PFSK-1 (cell line): ENCODE results near the gene PIK3AP1.

Experiments
- FOXP2 ChIP-seq: optimal IDR thresholded peaks from 2 replicates; pipeline ENCODE3; 2011; ENCODE audit warnings: borderline replicate concordance, control low read depth, inconsistent platforms; ENCODE audit not compliant: insufficient read depth; ENCODE audit errors: extremely low read length, extremely low read depth
- POLR2AphosphoS5 ChIP-seq: IDR thresholded peaks from 2 replicates; pipeline ENCODE4 v1.6.1; 2012; ENCODE audit warnings: low read depth, mild to moderate bottlenecking, control low read depth, low read length, moderate library complexity
- SIN3A ChIP-seq: IDR thresholded peaks from 2 replicates; pipeline ENCODE4 v1.6.1; 2012; ENCODE audit warnings: mild to moderate bottlenecking, low read length, moderate library complexity, borderline replicate concordance; ENCODE audit not compliant: insufficient read depth
- TAF1 ChIP-seq: IDR thresholded peaks from 2 replicates; pipeline ENCODE4 v1.6.1; 2012; ENCODE audit warnings: low read length, control low read depth, borderline replicate concordance; ENCODE audit not compliant: insufficient read depth
- TF ChIP-seq, protein P1 (sequence below), 2 experiments: IDR thresholded peaks; 2 replicates each; pipeline versions ENCODE4 v1.6.1 to v1.8.0; 2011 to 2012; ENCODE audit warnings: low read depth in 2 of 2, low read length in 2 of 2, control low read depth in 1 of 2, inconsistent platforms in 1 of 2, mild to moderate bottlenecking in 1 of 2, moderate library complexity in 1 of 2; ENCODE audit not compliant: insufficient read depth in 1 of 2

The PIK3AP1 gene

GRCh38 chr10:96683065-96683464 lies 37.2 kb downstream of the PIK3AP1 start:
- TF ChIP-seq SIN3A (no peak), FOXP2 (no peak), TAF1 (no peak), POLR2AphosphoS5 (no peak)
- TF ChIP-seq, protein P1, sequence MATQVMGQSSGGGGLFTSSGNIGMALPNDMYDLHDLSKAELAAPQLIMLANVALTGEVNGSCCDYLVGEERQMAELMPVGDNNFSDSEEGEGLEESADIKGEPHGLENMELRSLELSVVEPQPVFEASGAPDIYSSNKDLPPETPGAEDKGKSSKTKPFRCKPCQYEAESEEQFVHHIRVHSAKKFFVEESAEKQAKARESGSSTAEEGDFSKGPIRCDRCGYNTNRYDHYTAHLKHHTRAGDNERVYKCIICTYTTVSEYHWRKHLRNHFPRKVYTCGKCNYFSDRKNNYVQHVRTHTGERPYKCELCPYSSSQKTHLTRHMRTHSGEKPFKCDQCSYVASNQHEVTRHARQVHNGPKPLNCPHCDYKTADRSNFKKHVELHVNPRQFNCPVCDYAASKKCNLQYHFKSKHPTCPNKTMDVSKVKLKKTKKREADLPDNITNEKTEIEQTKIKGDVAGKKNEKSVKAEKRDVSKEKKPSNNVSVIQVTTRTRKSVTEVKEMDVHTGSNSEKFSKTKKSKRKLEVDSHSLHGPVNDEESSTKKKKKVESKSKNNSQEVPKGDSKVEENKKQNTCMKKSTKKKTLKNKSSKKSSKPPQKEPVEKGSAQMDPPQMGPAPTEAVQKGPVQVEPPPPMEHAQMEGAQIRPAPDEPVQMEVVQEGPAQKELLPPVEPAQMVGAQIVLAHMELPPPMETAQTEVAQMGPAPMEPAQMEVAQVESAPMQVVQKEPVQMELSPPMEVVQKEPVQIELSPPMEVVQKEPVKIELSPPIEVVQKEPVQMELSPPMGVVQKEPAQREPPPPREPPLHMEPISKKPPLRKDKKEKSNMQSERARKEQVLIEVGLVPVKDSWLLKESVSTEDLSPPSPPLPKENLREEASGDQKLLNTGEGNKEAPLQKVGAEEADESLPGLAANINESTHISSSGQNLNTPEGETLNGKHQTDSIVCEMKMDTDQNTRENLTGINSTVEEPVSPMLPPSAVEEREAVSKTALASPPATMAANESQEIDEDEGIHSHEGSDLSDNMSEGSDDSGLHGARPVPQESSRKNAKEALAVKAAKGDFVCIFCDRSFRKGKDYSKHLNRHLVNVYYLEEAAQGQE (IDR thresholded peaks at IDR 0.05; ENCODE audit: insufficient read depth in 1 of 2, low read depth in 2 of 2, low read length in 2 of 2) = no peak

DNA sequence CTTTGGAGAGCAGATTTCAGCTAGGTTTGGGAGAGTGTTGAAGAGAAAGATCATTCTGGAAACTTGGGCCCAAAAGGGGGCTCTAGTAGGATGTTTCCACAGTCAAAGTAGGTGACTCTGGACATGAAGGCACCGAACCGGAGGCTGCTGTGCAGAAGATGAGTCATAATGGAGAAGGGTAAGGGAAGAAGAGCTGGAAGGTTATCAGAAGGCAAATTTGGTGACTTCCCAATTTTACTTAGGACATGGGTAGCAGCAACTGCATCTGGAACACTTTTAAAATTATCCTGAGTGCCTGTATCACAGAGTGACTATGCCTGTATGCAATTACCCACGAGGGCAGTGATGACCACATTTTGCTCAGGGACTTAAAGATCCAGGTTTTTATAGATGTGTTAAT lies 38.8 kb downstream of the PIK3AP1 start:
- TF ChIP-seq, protein P1 (IDR thresholded peaks at IDR 0.05; ENCODE audit: insufficient read depth in 1 of 2, low read depth in 2 of 2, low read length in 2 of 2) = no peak
- no peak for TF ChIP-seq SIN3A
- no peak for TF ChIP-seq FOXP2
- TF ChIP-seq TAF1 = no peak
- TF ChIP-seq POLR2AphosphoS5 = no peak

DNA sequence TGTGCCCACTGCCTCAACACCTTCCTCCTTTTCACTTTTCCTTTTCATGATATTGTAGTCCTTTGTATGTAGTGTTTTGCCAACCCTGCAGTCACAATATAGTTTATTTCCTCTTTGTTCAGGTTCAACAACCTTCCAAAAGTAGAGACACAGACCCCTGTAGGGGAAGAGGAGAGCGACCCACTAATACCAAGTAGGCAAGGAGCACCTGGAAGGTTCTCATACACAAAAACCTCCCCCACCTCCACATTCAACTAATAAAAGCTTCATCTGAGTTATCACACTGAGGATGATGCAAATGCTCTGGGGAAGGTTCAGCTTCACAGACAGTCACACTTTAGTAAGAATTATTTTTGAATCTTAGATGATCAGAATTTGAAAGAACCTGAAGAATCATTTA lies 41.6 kb downstream of the PIK3AP1 start:
- TF ChIP-seq, protein P1 (IDR thresholded peaks at IDR 0.05; ENCODE audit: insufficient read depth in 1 of 2, low read depth in 2 of 2, low read length in 2 of 2) = no peak
- TF ChIP-seq TAF1 = no peak
- TF ChIP-seq SIN3A = no peak
- no peak for TF ChIP-seq FOXP2
- no peak for TF ChIP-seq POLR2AphosphoS5

DNA sequence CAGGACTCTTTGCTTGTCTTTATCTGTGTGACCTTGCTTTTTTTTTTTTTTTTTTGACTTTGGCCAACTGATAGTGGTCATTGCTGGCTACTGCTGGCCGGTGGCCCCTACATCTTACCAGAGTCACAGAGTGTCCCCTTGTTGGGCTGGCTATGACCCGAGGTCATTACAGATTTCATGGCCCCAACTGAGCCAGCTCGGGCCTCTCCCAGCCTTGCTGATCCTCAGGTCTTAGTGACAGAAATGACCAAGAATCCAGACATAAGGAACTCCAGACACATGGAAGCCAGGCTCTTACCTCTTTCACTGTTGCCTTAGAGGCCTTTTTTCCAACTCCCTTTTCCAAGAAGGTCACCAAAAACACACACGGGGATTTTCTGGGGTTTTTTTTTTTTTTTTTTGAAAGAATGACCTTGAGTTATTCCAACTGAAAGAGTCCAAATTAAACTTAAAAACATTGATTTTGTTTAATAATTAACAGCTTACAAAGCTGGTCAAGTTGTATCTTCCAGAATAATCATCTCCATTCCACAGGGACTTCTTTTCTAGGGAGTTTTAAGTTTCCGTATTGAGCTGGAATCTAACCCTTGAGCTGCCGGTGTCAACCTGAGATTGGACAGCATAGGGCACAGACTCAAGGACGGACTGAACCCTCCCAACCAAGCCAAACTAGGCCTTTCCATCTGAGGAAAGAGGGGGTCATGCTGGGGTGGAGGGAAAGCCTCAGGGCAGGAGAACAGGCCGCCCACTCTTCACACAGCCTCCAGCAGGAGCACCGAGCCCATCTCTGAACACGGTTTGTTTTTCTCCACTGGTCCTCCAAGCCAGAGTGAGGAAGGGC lies 43.8 kb downstream of the PIK3AP1 start:
- TF ChIP-seq SIN3A = no peak
- TF ChIP-seq, protein P1 (IDR thresholded peaks at IDR 0.05; ENCODE audit: insufficient read depth in 1 of 2, low read depth in 2 of 2, low read length in 2 of 2) = no peak
- no peak for TF ChIP-seq POLR2AphosphoS5
- TF ChIP-seq FOXP2 = no peak
- no peak for TF ChIP-seq TAF1
